Mesendoderm (in vitro differentiated cells): Measurements from ENCODE around the gene OR5L1.

ENCODE experiments used
- DNase-seq: peaks from one replicate; pipeline ENCODE4 v3.0.0; 2013
- H2AK5ac ChIP-seq: 2 replicates; pipeline ENCODE4 v1.6.1; 2013; ENCODE audit warnings: low read length, inconsistent platforms
- H2BK120ac ChIP-seq: 2 replicates; pipeline ENCODE4 v1.6.1; 2013; ENCODE audit warnings: low read depth, mild to moderate bottlenecking, low read length, moderate library complexity, mixed read lengths
- H2BK15ac ChIP-seq: replicated peaks from 2 replicates; pipeline ENCODE4 v1.6.1; 2013; ENCODE audit warnings: low read depth, mild to moderate bottlenecking, moderate library complexity
- H2BK5ac ChIP-seq: 2 replicates; pipeline ENCODE4 v1.6.1; 2013; ENCODE audit warnings: low read length, inconsistent platforms
- H3K18ac ChIP-seq: 2 replicates; pipeline ENCODE4 v1.6.1; 2013; ENCODE audit warnings: mild to moderate bottlenecking, low read length, mixed read lengths
- H3K23ac ChIP-seq: one replicate; pipeline ENCODE4 v1.6.1; 2013; ENCODE audit warnings: low read length
- H3K27ac ChIP-seq: 2 replicates; pipeline ENCODE4 v1.5.1; 2013; ENCODE audit warnings: low read depth, mild to moderate bottlenecking, inconsistent platforms, low read length, moderate library complexity
- H3K27me3 ChIP-seq: 2 replicates; pipeline ENCODE4 v1.6.1; 2013; ENCODE audit warnings: low read length, control low read depth, mild to moderate bottlenecking, inconsistent platforms; ENCODE audit not compliant: insufficient read depth, poor library complexity
- H3K36me3 ChIP-seq: 2 replicates; pipeline ENCODE4 v1.6.1; 2013; ENCODE audit warnings: low read length, inconsistent platforms; ENCODE audit not compliant: control insufficient read depth, insufficient read depth
- H3K4ac ChIP-seq: one replicate; pipeline ENCODE4 v1.6.1; 2013; ENCODE audit warnings: low read depth, mild to moderate bottlenecking, low read length, moderate library complexity
- H3K4me1 ChIP-seq: 2 replicates; pipeline ENCODE4 v1.6.1; 2013; ENCODE audit warnings: low read depth, low read length, inconsistent platforms; ENCODE audit not compliant: control insufficient read depth
- H3K4me2 ChIP-seq: 2 replicates; pipeline ENCODE4 v1.6.1; 2013; ENCODE audit warnings: low read length
- H3K4me3 ChIP-seq: 2 replicates; pipeline ENCODE4 v1.5.1; 2013; ENCODE audit warnings: mild to moderate bottlenecking, low read length
- H3K56ac ChIP-seq: one replicate; pipeline ENCODE4 v1.6.1; 2013; ENCODE audit warnings: low read length
- H3K79me1 ChIP-seq: 2 replicates; pipeline ENCODE4 v1.6.1; 2013; ENCODE audit warnings: low read length, inconsistent platforms
- H3K79me2 ChIP-seq: 2 replicates; pipeline ENCODE4 v1.6.1; 2013; ENCODE audit warnings: mild to moderate bottlenecking, low read length; ENCODE audit not compliant: control insufficient read depth, insufficient read depth
- H3K9ac ChIP-seq: 2 replicates; pipeline ENCODE4 v1.6.1; 2013; ENCODE audit warnings: low read length, inconsistent platforms
- H4K5ac ChIP-seq: one replicate; pipeline ENCODE4 v1.6.1; 2013; ENCODE audit warnings: low read length
- H4K8ac ChIP-seq: one replicate; pipeline ENCODE4 v1.6.1; 2013; ENCODE audit warnings: low read depth, mild to moderate bottlenecking, control low read depth, low read length, moderate library complexity
- WGBS: extraction: QIAGEN DNeasy Blood & Tissue Kit; methylation state at CpG from one replicate; pipeline ENCODE4 v1.1.7; 2013; ENCODE audit warnings: low lambda C conversion rate, missing lambda C conversion rate; ENCODE audit not compliant: insufficient coverage; ENCODE audit errors: extremely low coverage; 5-methylcytosine and 5-hydroxymethylcytosine counted together

The OR5L1 gene

DNA sequence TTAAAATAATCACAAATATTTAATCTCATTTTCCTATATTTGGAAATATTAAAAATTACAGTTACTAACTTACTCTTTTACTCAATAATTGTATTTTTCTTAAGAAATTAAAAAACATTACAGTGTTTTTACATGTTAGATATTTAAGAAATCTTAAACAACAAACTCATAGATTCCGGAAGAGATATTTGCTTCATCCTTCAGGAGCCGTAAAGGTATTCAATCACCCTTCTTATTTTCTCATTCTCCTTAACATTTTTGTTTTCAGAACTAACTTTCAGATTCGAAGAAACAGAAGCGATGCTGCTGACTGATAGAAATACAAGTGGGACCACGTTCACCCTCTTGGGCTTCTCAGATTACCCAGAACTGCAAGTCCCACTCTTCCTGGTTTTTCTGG, 8.2 kb downstream of the OR5L1 start, which contains the start of gene OR5D18:
TSS of gene OR5D18 (plus strand) at position 301 of the 400 bp plus-strand sequence. CDS start at position 301, 0 bp downstream.
- no peak within 1 kb of the TSS for H3K27ac ChIP-seq
- no peak within 1 kb of the TSS for H4K8ac ChIP-seq
- no peaks in the 10 kb centered on the region for H3K79me2 ChIP-seq
- no peak within 1 kb of the TSS for H3K4me3 ChIP-seq
- H3K36me3 ChIP-seq, result no peaks in the 10 kb centered on the region
- no peak within 1 kb of the TSS for H3K56ac ChIP-seq
- no peak within 1 kb of the TSS for H3K4ac ChIP-seq
- no peak within 1 kb of the TSS for H2BK15ac ChIP-seq
- H3K9ac ChIP-seq, result no peak within 1 kb of the TSS
- no peaks in the 10 kb centered on the region for H3K4me1 ChIP-seq
- H3K4me2 ChIP-seq, result no peak within 1 kb of the TSS
- no peak within 1 kb of the TSS for H3K18ac ChIP-seq
- DNase-seq, result no peak
- no CpG with 5 or more reads among the region's 5 CpGs for WGBS
- no peak within 1 kb of the TSS for H2AK5ac ChIP-seq
- no peaks in the 10 kb centered on the region for H3K27me3 ChIP-seq
- no peak within 1 kb of the TSS for H2BK5ac ChIP-seq
- H2BK120ac ChIP-seq, result no peak within 1 kb of the TSS
- H4K5ac ChIP-seq, result no peak within 1 kb of the TSS
- no peak within 1 kb of the TSS for H3K23ac ChIP-seq
- no peaks in the 10 kb centered on the region for H3K79me1 ChIP-seq

- Histone ChIP-seq H3K27me3 (no peaks in the 10 kb centered on the region), H2AK5ac (no peak within 1 kb of the TSS), H3K4me2 (no peak within 1 kb of the TSS), H2BK120ac (no peak within 1 kb of the TSS), H3K27ac (no peak within 1 kb of the TSS), H4K5ac (no peak within 1 kb of the TSS), H3K23ac (no peak within 1 kb of the TSS), H4K8ac (no peak within 1 kb of the TSS), H3K9ac (no peak within 1 kb of the TSS), H3K79me1 (no peaks in the 10 kb centered on the region), H2BK15ac (no peak within 1 kb of the TSS), H3K4me1 (no peaks in the 10 kb centered on the region), H3K4me3 (no peak within 1 kb of the TSS), H3K79me2 (no peaks in the 10 kb centered on the region), H3K18ac (no peak within 1 kb of the TSS), H3K56ac (no peak within 1 kb of the TSS), H2BK5ac (no peak within 1 kb of the TSS), H3K4ac (no peak within 1 kb of the TSS), H3K36me3 (no peaks in the 10 kb centered on the region)
- DNase-seq, result no peak
Observed at GRCh38 chr11:55826919-55827318, 15.8 kb downstream of the OR5L1 start, which contains the start of gene OR5L2. TSS of gene OR5L2 (plus strand) at chr11:55827219. CDS start at chr11:55827219, 0 bp downstream.

DNA sequence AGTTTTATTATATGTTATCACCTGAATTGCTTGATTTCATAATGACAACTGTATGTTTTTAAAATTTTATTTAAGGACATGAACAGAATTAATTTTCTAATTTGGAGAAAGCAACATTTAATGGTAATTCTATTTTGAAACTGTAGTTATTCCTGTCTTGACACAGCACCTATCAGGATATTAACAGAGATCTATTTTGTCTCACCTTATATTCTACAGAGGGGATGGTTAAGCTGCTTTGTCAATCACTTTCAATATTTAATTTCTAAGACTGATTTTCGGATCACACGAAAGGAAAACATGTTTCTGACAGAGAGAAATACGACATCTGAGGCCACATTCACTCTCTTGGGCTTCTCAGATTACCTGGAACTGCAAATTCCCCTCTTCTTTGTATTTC, 27.3 kb downstream of the OR5L1 start, which contains the start of gene OR5D16:
TSS of gene OR5D16 (plus strand) at position 301 of the 400 bp plus-strand sequence. CDS start at position 301, 0 bp downstream.
- Histone ChIP-seq H3K23ac (no peak within 1 kb of the TSS), H3K9ac (no peak within 1 kb of the TSS), H2AK5ac (no peak within 1 kb of the TSS), H3K79me1 (no peaks in the 10 kb centered on the region), H3K79me2 (no peaks in the 10 kb centered on the region), H3K18ac (no peak within 1 kb of the TSS), H3K4me2 (no peak within 1 kb of the TSS), H4K8ac (no peak within 1 kb of the TSS), H2BK120ac (no peak within 1 kb of the TSS), H3K56ac (no peak within 1 kb of the TSS), H3K4ac (no peak within 1 kb of the TSS), H3K36me3 (no peaks in the 10 kb centered on the region), H2BK15ac (no peak within 1 kb of the TSS), H3K27me3 (no peaks in the 10 kb centered on the region), H3K27ac (no peak within 1 kb of the TSS), H3K4me3 (no peak within 1 kb of the TSS), H2BK5ac (no peak within 1 kb of the TSS), H4K5ac (no peak within 1 kb of the TSS), H3K4me1 (no peaks in the 10 kb centered on the region)
- DNase-seq, result no peak
- WGBS, result no CpG with 5 or more reads among the region's 3 CpGs

DNA sequence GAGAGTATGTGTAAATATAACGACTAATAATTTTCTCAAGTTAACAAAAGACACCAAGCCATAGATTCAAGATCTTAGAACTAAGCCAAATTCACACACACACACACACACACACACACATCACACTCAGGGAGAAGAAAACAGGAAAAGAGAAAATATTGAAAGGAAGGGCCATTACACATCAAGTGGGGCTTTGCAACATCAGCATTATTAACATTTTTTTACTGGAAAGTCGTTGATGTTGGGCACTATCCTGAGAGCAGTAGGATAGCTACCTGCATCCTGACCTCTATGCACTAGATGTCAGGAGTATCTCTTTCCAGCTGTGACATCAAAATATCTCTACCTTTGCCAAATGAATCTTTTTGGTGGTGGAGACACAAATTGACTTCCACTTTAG, 36.3 kb downstream of the OR5L1 start:
- no peaks in the 10 kb centered on the region for H3K79me2 ChIP-seq
- H3K56ac ChIP-seq, result no peak overlapping the region
- no peak overlapping the region for H2AK5ac ChIP-seq
- H4K8ac ChIP-seq, result no peak overlapping the region
- H3K4me2 ChIP-seq, result no peak overlapping the region
- no peak overlapping the region for H4K5ac ChIP-seq
- H3K23ac ChIP-seq, result no peak overlapping the region
- DNase-seq, result no peak
- H2BK120ac ChIP-seq, result no peak overlapping the region
- no peaks in the 10 kb centered on the region for H3K36me3 ChIP-seq
- H2BK15ac ChIP-seq, result no peak overlapping the region
- no peak overlapping the region for H3K4ac ChIP-seq
- H3K27ac ChIP-seq, result no peak overlapping the region
- no peak overlapping the region for H3K18ac ChIP-seq
- H2BK5ac ChIP-seq, result no peak overlapping the region
- no peaks in the 10 kb centered on the region for H3K4me1 ChIP-seq
- H3K27me3 ChIP-seq, result no peaks in the 10 kb centered on the region
- no peaks in the 10 kb centered on the region for H3K79me1 ChIP-seq
- WGBS, result no CpG with 5 or more reads among the region's 2 CpGs
- H3K4me3 ChIP-seq, result no peak overlapping the region
- no peak overlapping the region for H3K9ac ChIP-seq

GRCh38 chr11:55849037-55849436, 37.9 kb downstream of the OR5L1 start:
- H3K27ac ChIP-seq, result no peak overlapping the region
- no peaks in the 10 kb centered on the region for H3K27me3 ChIP-seq
- no peak for DNase-seq
- H3K36me3 ChIP-seq, result no peaks in the 10 kb centered on the region
- no peak overlapping the region for H3K4ac ChIP-seq
- H3K79me2 ChIP-seq, result no peaks in the 10 kb centered on the region
- no peak overlapping the region for H3K18ac ChIP-seq
- H4K5ac ChIP-seq, result no peak overlapping the region
- H3K56ac ChIP-seq, result no peak overlapping the region
- no peak overlapping the region for H3K9ac ChIP-seq
- no peaks in the 10 kb centered on the region for H3K4me1 ChIP-seq
- H3K23ac ChIP-seq, result no peak overlapping the region
- no peak overlapping the region for H2AK5ac ChIP-seq
- H2BK15ac ChIP-seq, result no peak overlapping the region
- H3K4me3 ChIP-seq, result no peak overlapping the region
- H2BK5ac ChIP-seq, result no peak overlapping the region
- no peak overlapping the region for H3K4me2 ChIP-seq
- no peak overlapping the region for H2BK120ac ChIP-seq
- H3K79me1 ChIP-seq, result no peaks in the 10 kb centered on the region
- no peak overlapping the region for H4K8ac ChIP-seq

DNA sequence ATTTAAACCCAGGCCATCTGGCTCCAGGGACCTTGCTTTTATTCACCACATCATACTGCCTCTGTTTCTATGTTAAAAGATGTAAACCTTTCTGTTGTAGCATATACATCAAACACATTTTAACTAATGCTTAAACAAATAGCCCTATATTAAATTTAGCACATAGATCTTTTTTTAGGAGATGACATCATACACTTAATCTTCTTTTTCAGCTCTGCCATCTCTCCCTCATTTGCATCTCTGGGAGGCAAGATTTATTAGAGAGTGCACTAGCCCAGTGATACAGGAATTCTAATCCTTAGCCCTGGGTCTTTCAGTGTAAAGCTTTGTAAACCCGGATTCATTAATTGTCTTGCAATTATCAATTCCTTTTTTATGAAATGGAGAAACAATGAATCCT, 41.0 kb downstream of the OR5L1 start:
- no peak overlapping the region for H3K4me2 ChIP-seq
- H3K36me3 ChIP-seq, result no peaks in the 10 kb centered on the region
- no CpG with 5 or more reads among the region's 1 CpG for WGBS
- no peak overlapping the region for H4K5ac ChIP-seq
- no peak overlapping the region for H3K27ac ChIP-seq
- no peak for DNase-seq
- no peak overlapping the region for H2BK15ac ChIP-seq
- no peak overlapping the region for H3K23ac ChIP-seq
- H3K56ac ChIP-seq, result no peak overlapping the region
- no peak overlapping the region for H3K4ac ChIP-seq
- H3K9ac ChIP-seq, result no peak overlapping the region
- no peaks in the 10 kb centered on the region for H3K79me2 ChIP-seq
- no peak overlapping the region for H4K8ac ChIP-seq
- no peak overlapping the region for H2AK5ac ChIP-seq
- no peaks in the 10 kb centered on the region for H3K79me1 ChIP-seq
- H2BK5ac ChIP-seq, result no peak overlapping the region
- no peak overlapping the region for H3K4me3 ChIP-seq
- H2BK120ac ChIP-seq, result no peak overlapping the region
- H3K4me1 ChIP-seq, result no peaks in the 10 kb centered on the region
- H3K18ac ChIP-seq, result no peak overlapping the region
- no peaks in the 10 kb centered on the region for H3K27me3 ChIP-seq
